CD4-positive, alpha-beta T cell treated with Interleukin-10 for 1 hour (primary cell): ENCODE measurements around the gene S100P.
"Not testable (repeated sequence)": the region's sequence is repeated elsewhere in the genome, so short reads cannot be mapped to it uniquely, and the experiment has no call there.

Experiments used
- DNase-seq: peaks from one replicate; pipeline ENCODE4 v3.0.0-alpha.2; 2020

Gene S100P

GRCh38 chr4:6699903-6700302 is 6.2 kb downstream of the S100P start:
- DNase-seq = no peak

- peak; percentile 58 for DNase-seq
These were observed 7.7 kb downstream of the S100P start for GRCh38 chr4:6701371-6701770.

- no peak for DNase-seq
These were observed 9.1 kb downstream of the S100P start for GRCh38 chr4:6702761-6703160.

- DNase-seq = no peak
These were observed 10.1 kb downstream of the S100P start for GRCh38 chr4:6703786-6704185.

GRCh38 chr4:6705646-6706045 is 12.0 kb downstream of the S100P start:
- no peak for DNase-seq

- no peak for DNase-seq
These were observed 12.5 kb downstream of the S100P start for GRCh38 chr4:6706173-6706572.

- DNase-seq = peak; percentile 97
These were observed 15.8 kb downstream of the S100P start, which contains the start of gene MRFAP1L1 for GRCh38 chr4:6709230-6710114. MRFAP1L1 (minus strand) TSS chr4:6709865; CDS start chr4:6709629, 236 bp downstream.

GRCh38 chr4:6710282-6710681 is 16.6 kb downstream of the S100P start:
- DNase-seq = no peak

GRCh38 chr4:6710996-6711395 is 17.3 kb downstream of the S100P start:
- DNase-seq = no peak

GRCh38 chr4:6714954-6715353 is 21.3 kb downstream of the S100P start:
- DNase-seq = no peak

- DNase-seq = no peak
These were observed 22.0 kb downstream of the S100P start for GRCh38 chr4:6715704-6716017.

GRCh38 chr4:6716018-6716911 is 22.6 kb downstream of the S100P start, which contains the start of gene BLOC1S4:
BLOC1S4 (plus strand) TSS chr4:6716174; CDS start chr4:6716210, 36 bp downstream.
- DNase-seq = peak; percentile 93

- DNase-seq = no peak
These were observed 23.4 kb downstream of the S100P start for GRCh38 chr4:6716958-6717655.

- no peak for DNase-seq
These were observed 25.4 kb downstream of the S100P start for GRCh38 chr4:6718932-6719610.

- no peak for DNase-seq
These were observed 26.0 kb downstream of the S100P start for GRCh38 chr4:6719611-6720179.

GRCh38 chr4:6720202-6720699 is 26.6 kb downstream of the S100P start:
- peak; percentile 80 for DNase-seq

- no peak for DNase-seq
These were observed 27.4 kb downstream of the S100P start for GRCh38 chr4:6721121-6721520.

GRCh38 chr4:6722891-6723290 is 29.2 kb downstream of the S100P start:
- no peak for DNase-seq

- DNase-seq = no peak
These were observed 30.2 kb downstream of the S100P start for GRCh38 chr4:6723851-6724250.

- no peak for DNase-seq
These were observed 30.9 kb downstream of the S100P start for GRCh38 chr4:6724421-6725111.

GRCh38 chr4:6725427-6725961 is 31.8 kb downstream of the S100P start:
- DNase-seq = not testable (repeated sequence)
